Liver (tissue), 9 donors: ENCODE data around the gene ITPK1. TPM values are rescaled to one million over a fixed set of nuclear protein-coding genes. Genes with fewer than 3 reads are reported as not detected.

Experiments
- DNase-seq: peaks from one replicate; pipeline ENCODE4 v3.0.0-alpha.2; 2017; ENCODE audit warnings: low spot score
- H3K27ac ChIP-seq, 2 donors: one replicate each; pipeline ENCODE4 v1.7.0; 2013; ENCODE audit warnings: inconsistent platforms in 2 of 2, low read length in 2 of 2, control low read depth in 1 of 2, low read depth in 1 of 2, mild to moderate bottlenecking in 1 of 2
- H3K27me3 ChIP-seq, 4 donors: one replicate each; pipeline versions ENCODE4 v1.6.1 to v1.7.0; 2013; ENCODE audit warnings: low read length in 3 of 4, inconsistent platforms in 1 of 4, mild to moderate bottlenecking in 1 of 4, moderate library complexity in 1 of 4; ENCODE audit not compliant: control insufficient read depth in 4 of 4, insufficient read depth in 4 of 4
- H3K36me3 ChIP-seq, 4 donors: one replicate each; pipeline versions ENCODE4 v1.6.1 to v1.7.0; 2013; ENCODE audit warnings: low read length in 3 of 4, mild to moderate bottlenecking in 3 of 4, low read depth in 1 of 4, moderate library complexity in 1 of 4; ENCODE audit not compliant: control insufficient read depth in 4 of 4, insufficient read depth in 3 of 4
- H3K4me1 ChIP-seq, 4 donors: one replicate each; pipeline versions ENCODE4 v1.6.1 to v1.7.0; 2013; ENCODE audit warnings: low read length in 3 of 4, mild to moderate bottlenecking in 3 of 4, moderate library complexity in 1 of 4; ENCODE audit not compliant: control insufficient read depth in 4 of 4, insufficient read depth in 4 of 4
- H3K4me3 ChIP-seq, 3 donors: one replicate each; pipeline versions ENCODE4 v1.6.1 to v1.7.0; 2013; ENCODE audit warnings: low read length in 3 of 3, control low read depth in 1 of 3, low read depth in 1 of 3, mild to moderate bottlenecking in 1 of 3
- H3K9ac ChIP-seq, 2 donors: one replicate each; pipeline ENCODE4 v1.7.0; 2013; ENCODE audit warnings: low read length in 2 of 2, mild to moderate bottlenecking in 2 of 2, moderate library complexity in 2 of 2, control low read depth in 1 of 2, low read depth in 1 of 2
- H3K9me3 ChIP-seq, 4 donors: one replicate each; pipeline versions ENCODE4 v1.6.1 to v1.7.0; 2013; ENCODE audit warnings: low read length in 3 of 4; ENCODE audit not compliant: control insufficient read depth in 4 of 4
- ATF3 ChIP-seq: IDR thresholded peaks from 2 replicates; pipeline ENCODE4 v1.6.1; 2016; ENCODE audit warnings: antibody characterized with exemption
- CTCF ChIP-seq: fragments of 150-350 bp; IDR thresholded peaks from 2 replicates; pipeline ENCODE4 v1.5.1; 2017; ENCODE audit warnings: improper control_type of control experiment, low read depth, low read length; ENCODE audit not compliant: missing input control
- EGR1 ChIP-seq, 2 donors: IDR thresholded peaks; 2 replicates each; pipeline ENCODE4 v1.6.1; 2016 to 2018; ENCODE audit warnings: antibody characterized with exemption in 2 of 2, low read depth in 2 of 2
- FOXA1 ChIP-seq: IDR thresholded peaks from 2 replicates; pipeline ENCODE4 v1.6.1; 2016; ENCODE audit warnings: antibody characterized with exemption
- FOXA2 ChIP-seq: IDR thresholded peaks from 2 replicates; pipeline ENCODE4 v1.6.1; 2016; ENCODE audit warnings: antibody characterized with exemption
- GABPA ChIP-seq, 2 donors: IDR thresholded peaks in 1 of 2; conservative IDR thresholded peaks in 1 of 2; 2 replicates each; pipeline ENCODE4 v1.6.1; 2016; ENCODE audit warnings: antibody characterized with exemption in 2 of 2, mild to moderate bottlenecking in 1 of 2, moderate library complexity in 1 of 2
- HNF4A ChIP-seq, 2 donors: conservative IDR thresholded peaks; 2 replicates each; pipeline ENCODE4 v1.6.1; 2016; ENCODE audit warnings: antibody characterized with exemption in 2 of 2, mild to moderate bottlenecking in 2 of 2
- HNF4G ChIP-seq: IDR thresholded peaks from 2 replicates; pipeline ENCODE4 v1.6.1; 2016; ENCODE audit warnings: antibody characterized with exemption
- JUND ChIP-seq, 2 donors: IDR thresholded peaks; 2 replicates each; pipeline ENCODE4 v1.6.1; 2016; ENCODE audit warnings: antibody characterized with exemption in 2 of 2
- MAX ChIP-seq: IDR thresholded peaks from 2 replicates; pipeline ENCODE4 v1.6.1; 2016; ENCODE audit warnings: antibody characterized with exemption
- NR2F2 ChIP-seq: IDR thresholded peaks from 2 replicates; pipeline ENCODE4 v1.6.1; 2016; ENCODE audit warnings: antibody characterized with exemption
- RAD21 ChIP-seq, 2 donors: IDR thresholded peaks; 2 replicates each; pipeline ENCODE4 v1.6.1; 2016; ENCODE audit warnings: antibody characterized with exemption in 2 of 2, mild to moderate bottlenecking in 2 of 2
- REST ChIP-seq: IDR thresholded peaks from 2 replicates; pipeline ENCODE4 v1.6.1; 2016; ENCODE audit warnings: antibody characterized with exemption, mild to moderate bottlenecking
- RXRA ChIP-seq, 2 donors: IDR thresholded peaks; 2 replicates each; pipeline ENCODE4 v1.6.1; 2017 to 2018; ENCODE audit warnings: antibody characterized with exemption in 2 of 2, mild to moderate bottlenecking in 1 of 2
- SP1 ChIP-seq: IDR thresholded peaks from 2 replicates; pipeline ENCODE4 v1.6.1; 2018; ENCODE audit warnings: antibody characterized with exemption, mild to moderate bottlenecking
- TAF1 ChIP-seq: conservative IDR thresholded peaks from 2 replicates; pipeline ENCODE4 v1.6.1; 2016; ENCODE audit warnings: antibody characterized with exemption, mild to moderate bottlenecking
- YY1 ChIP-seq: IDR thresholded peaks from 2 replicates; pipeline ENCODE4 v1.6.1; 2016; ENCODE audit warnings: antibody characterized with exemption, mild to moderate bottlenecking
- ZBTB33 ChIP-seq: IDR thresholded peaks from 2 replicates; pipeline ENCODE4 v1.6.1; 2016; ENCODE audit warnings: antibody characterized with exemption
- WGBS: extraction: QIAGEN DNeasy Blood & Tissue Kit; methylation state at CpG from one replicate; pipeline ENCODE4 v1.1.7; 2013; 5-methylcytosine and 5-hydroxymethylcytosine counted together
- polyA plus RNA-seq, 2 donors: library from polyadenylated mRNA; stranded (reverse) in 1 of 2; unstranded in 1 of 2; fragments of 200-250 nt in 1 of 2; fragments of >200 nt in 1 of 2; fragmentation: Nextera tagmentation in 1 of 2; extraction: Ambion mirVana in 1 of 2; gene quantifications; one replicate each; pipeline versions ENCODE4 v1.2.1 to v1.2.3, GENCODE V29; 2013 to 2015
- total RNA-seq, 2 donors: library from RNA; depleted of rRNA; stranded (reverse); fragments of >200 nt; gene quantifications; one replicate each; pipeline ENCODE4 v1.2.3, GENCODE V29; 2014
- donor health status: healthy.
- donor health status: healthy.
- donor health status: healthy.
- donor health status: healthy.
- donor health status: healthy.

The ITPK1 gene
- total and polyA plus RNA-seq, 4 donors, result 9.0 to 41.2 (median 20.4) TPM

GRCh38 chr14:92982956-92983355 is 132.8 kb downstream of the ITPK1 start:
- Histone ChIP-seq H3K4me1 (peaks cover 11 to 36% (median 32%) of the 10 kb centered on the region in 4 donors), H3K27ac (no peak overlapping the region), H3K9ac (no peak overlapping the region), H3K4me3 (no peak overlapping the region), H3K36me3 (no peaks in the 10 kb centered on the region), H3K27me3 (no peaks in the 10 kb centered on the region), H3K9me3 (peaks cover 0 to 5% (median 2%) of the 10 kb centered on the region in 4 donors)
- TF ChIP-seq TAF1 (no peak), RAD21 (IDR thresholded peaks at IDR 0.05) (no peak), GABPA (IDR thresholded peaks at IDR 0.05 in 1 of 2, conservative IDR thresholded peaks at IDR 0.05 in 1 of 2) (no peak), SP1 (no peak), NR2F2 (no peak), JUND (IDR thresholded peaks at IDR 0.05) (no peak), MAX (no peak), EGR1 (IDR thresholded peaks at IDR 0.05; ENCODE audit: low read depth in 2 of 2) (no peak), HNF4A (conservative IDR thresholded peaks at IDR 0.05) (no peak), ZBTB33 (no peak), HNF4G (no peak), FOXA1 (no peak), FOXA2 (no peak)
- DNase-seq, result no peak
- WGBS, result 97% methylated on average over 8 of the region's 8 CpGs

GRCh38 chr14:92981726-92982125 is 134.0 kb downstream of the ITPK1 start:
- peaks cover 0 to 5% (median 2%) of the 10 kb centered on the region in 4 donors for H3K9me3 ChIP-seq
- no peak overlapping the region for H3K4me3 ChIP-seq
- no peak for DNase-seq
- TF ChIP-seq JUND (IDR thresholded peaks at IDR 0.05), result no peak
- TF ChIP-seq YY1, result no peak
- no peak for TF ChIP-seq MAX
- no peak for TF ChIP-seq TAF1
- no peak for TF ChIP-seq RAD21 (IDR thresholded peaks at IDR 0.05)
- TF ChIP-seq ZBTB33, result no peak
- no peak for TF ChIP-seq NR2F2
- TF ChIP-seq RXRA (IDR thresholded peaks at IDR 0.05), result no peak
- TF ChIP-seq REST, result no peak
- TF ChIP-seq GABPA (IDR thresholded peaks at IDR 0.05 in 1 of 2, conservative IDR thresholded peaks at IDR 0.05 in 1 of 2), result no peak
- no peak for TF ChIP-seq FOXA2
- TF ChIP-seq ATF3, result no peak
- no peak for TF ChIP-seq SP1
- TF ChIP-seq CTCF, result no peak
- no peak for TF ChIP-seq EGR1 (IDR thresholded peaks at IDR 0.05; ENCODE audit: low read depth in 2 of 2)
- TF ChIP-seq HNF4G, result no peak
- TF ChIP-seq FOXA1, result no peak
- no peak for TF ChIP-seq HNF4A (conservative IDR thresholded peaks at IDR 0.05)
- no peak overlapping the region for H3K27ac ChIP-seq
- H3K36me3 ChIP-seq, result peaks cover 0 to 2% (median under 1%) of the 10 kb centered on the region in 4 donors
- WGBS, result 98% methylated on average over 8 of the region's 8 CpGs
- H3K9ac ChIP-seq, result no peak overlapping the region
- H3K4me1 ChIP-seq, result peaks cover 10 to 27% (median 26%) of the 10 kb centered on the region in 4 donors
- no peaks in the 10 kb centered on the region for H3K27me3 ChIP-seq
